ENCODE data around the gene FAM20A. TPM values are rescaled to one million over a fixed set of nuclear protein-coding genes. Genes with fewer than 3 reads are reported as not detected.

Gene FAM20A
- total RNA-seq, 1 experiment from 2014 or later: 0.34 TPM

DNA sequence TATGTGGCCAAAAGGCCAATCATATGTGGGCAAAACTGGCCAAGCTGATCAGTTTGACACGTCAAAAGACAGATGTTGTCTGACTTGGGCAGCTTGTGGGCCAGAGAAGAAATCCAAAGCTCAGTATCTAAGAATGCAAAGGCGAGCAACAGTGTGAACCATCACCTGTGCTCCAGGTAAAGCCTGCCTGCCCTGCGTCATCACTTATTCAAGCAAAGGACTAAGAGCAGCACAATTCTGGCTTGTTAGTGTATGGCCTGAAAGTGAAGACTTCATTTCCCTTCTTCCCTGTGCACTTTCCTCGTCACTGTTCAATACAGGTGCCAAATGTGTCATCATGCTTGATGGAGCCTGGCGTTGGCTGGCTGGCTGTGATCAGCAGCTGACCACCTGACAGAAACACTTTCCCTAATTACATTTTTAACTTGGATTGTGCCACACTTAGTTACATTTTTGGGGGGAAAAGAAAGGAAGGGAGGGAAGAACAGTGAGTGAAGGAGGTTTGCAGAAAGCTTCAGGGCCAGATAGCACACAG lies 4.7 kb downstream of the FAM20A start:
- Mint-ChIP-seq H3K36me3 (ENCODE audit: insufficient read depth, unreplicated experiment) (no peaks in the 10 kb centered on the region), H3K4me3 (ENCODE audit: unreplicated experiment) (no peak overlapping the region), H3K27me3 (ENCODE audit: insufficient read depth, unreplicated experiment) (peaks cover 3% of the 10 kb centered on the region), H3K9me3 (ENCODE audit: unreplicated experiment) (no peaks in the 10 kb centered on the region), H3K27ac (ENCODE audit: unreplicated experiment) (no peak overlapping the region), H3K4me1 (ENCODE audit: low read depth, unreplicated experiment) (peaks cover 15% of the 10 kb centered on the region)
- ChIA-PET POLR2A (no interaction called here), CTCF (no interaction called here)
- TF ChIP-seq, protein P1, sequence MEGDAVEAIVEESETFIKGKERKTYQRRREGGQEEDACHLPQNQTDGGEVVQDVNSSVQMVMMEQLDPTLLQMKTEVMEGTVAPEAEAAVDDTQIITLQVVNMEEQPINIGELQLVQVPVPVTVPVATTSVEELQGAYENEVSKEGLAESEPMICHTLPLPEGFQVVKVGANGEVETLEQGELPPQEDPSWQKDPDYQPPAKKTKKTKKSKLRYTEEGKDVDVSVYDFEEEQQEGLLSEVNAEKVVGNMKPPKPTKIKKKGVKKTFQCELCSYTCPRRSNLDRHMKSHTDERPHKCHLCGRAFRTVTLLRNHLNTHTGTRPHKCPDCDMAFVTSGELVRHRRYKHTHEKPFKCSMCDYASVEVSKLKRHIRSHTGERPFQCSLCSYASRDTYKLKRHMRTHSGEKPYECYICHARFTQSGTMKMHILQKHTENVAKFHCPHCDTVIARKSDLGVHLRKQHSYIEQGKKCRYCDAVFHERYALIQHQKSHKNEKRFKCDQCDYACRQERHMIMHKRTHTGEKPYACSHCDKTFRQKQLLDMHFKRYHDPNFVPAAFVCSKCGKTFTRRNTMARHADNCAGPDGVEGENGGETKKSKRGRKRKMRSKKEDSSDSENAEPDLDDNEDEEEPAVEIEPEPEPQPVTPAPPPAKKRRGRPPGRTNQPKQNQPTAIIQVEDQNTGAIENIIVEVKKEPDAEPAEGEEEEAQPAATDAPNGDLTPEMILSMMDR (IDR thresholded peaks at IDR 0.05; ENCODE audit: insufficient read depth in 1 of 2, low read depth in 1 of 2, low read length in 1 of 2, severe bottlenecking in 1 of 2, unreplicated experiment in 1 of 2): no peak
- peaks cover 15% of the 10 kb centered on the region for H3K4me1 ChIP-seq
- no peak for DNase-seq
- H3K9me3 ChIP-seq: no peaks in the 10 kb centered on the region
- no peaks in the 10 kb centered on the region for H3K27me3 ChIP-seq (replicated peaks; ENCODE audit: control insufficient read depth, insufficient read depth, low read length)
- H3K36me3 ChIP-seq (ENCODE audit: control insufficient read depth, insufficient read depth, low read length): no peaks in the 10 kb centered on the region
- intact Hi-C loops (cut with micrococcal nuclease; ENCODE audit: unreplicated experiment): no loop called here
- BruUV-seq (replicated peaks): no TSS peak
- H3K4me3 ChIP-seq (ENCODE audit: low read depth, low read length): no peak overlapping the region

DNA sequence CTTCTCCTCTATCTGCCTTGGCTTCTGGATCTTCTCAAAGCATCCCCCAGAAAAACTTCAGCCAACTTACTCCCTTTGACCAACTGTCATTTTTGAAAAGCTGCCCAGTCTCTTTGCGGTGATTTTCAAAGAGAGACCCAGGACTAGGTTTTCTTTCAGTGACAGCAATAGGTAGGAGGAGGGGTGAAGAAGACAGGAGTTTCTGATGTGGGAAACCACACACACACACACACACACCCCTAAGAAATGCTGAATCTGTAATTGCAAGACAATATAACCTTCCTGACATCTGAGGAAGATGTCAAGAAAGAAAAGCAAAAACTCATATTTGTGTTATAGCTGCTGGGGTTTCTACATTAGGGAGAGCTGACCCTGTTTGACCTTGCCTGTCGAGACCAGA lies 5.2 kb downstream of the FAM20A start:
- Histone ChIP-seq H3K27me3 (replicated peaks; ENCODE audit: control insufficient read depth, insufficient read depth, low read length) (no peaks in the 10 kb centered on the region), H3K9me3 (no peaks in the 10 kb centered on the region), H3K4me1 (peaks cover 15% of the 10 kb centered on the region), H3K4me3 (ENCODE audit: low read depth, low read length) (no peak overlapping the region), H3K36me3 (ENCODE audit: control insufficient read depth, insufficient read depth, low read length) (no peaks in the 10 kb centered on the region)
- TF ChIP-seq, protein P1 (IDR thresholded peaks at IDR 0.05; ENCODE audit: insufficient read depth in 1 of 2, low read depth in 1 of 2, low read length in 1 of 2, severe bottlenecking in 1 of 2, unreplicated experiment in 1 of 2): no peak
- intact Hi-C loops (cut with micrococcal nuclease; ENCODE audit: unreplicated experiment): no loop called here
- Mint-ChIP-seq H3K9me3 (ENCODE audit: unreplicated experiment) (no peaks in the 10 kb centered on the region), H3K36me3 (ENCODE audit: insufficient read depth, unreplicated experiment) (no peaks in the 10 kb centered on the region), H3K4me1 (ENCODE audit: low read depth, unreplicated experiment) (peaks cover 15% of the 10 kb centered on the region), H3K4me3 (ENCODE audit: unreplicated experiment) (no peak overlapping the region), H3K27me3 (ENCODE audit: insufficient read depth, unreplicated experiment) (peaks cover 3% of the 10 kb centered on the region), H3K27ac (ENCODE audit: unreplicated experiment) (no peak overlapping the region)
- POLR2A ChIA-PET: no interaction called here
- DNase-seq: no peak
- CTCF ChIA-PET: no interaction called here
- no TSS peak for BruUV-seq (replicated peaks)

DNA sequence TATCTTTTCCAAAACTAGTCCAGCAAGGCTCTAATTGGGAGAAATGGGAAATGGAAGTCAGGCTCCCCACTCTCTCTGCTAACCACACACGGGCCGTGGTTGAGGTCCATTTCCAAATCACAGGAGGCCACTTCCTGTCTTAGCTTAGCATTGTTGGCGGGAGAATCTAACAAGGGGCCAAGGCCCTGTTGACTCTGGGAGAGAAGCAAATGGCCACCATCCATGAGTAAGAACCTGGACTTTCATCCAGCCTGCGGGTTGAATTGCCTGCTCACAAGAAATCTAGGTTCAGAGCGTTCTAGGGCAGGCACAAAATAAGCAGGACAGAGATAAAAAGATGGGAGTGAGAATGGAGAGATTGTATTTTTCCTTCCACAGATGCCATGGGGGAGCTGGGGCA lies 5.7 kb downstream of the FAM20A start:
- H3K9me3 Mint-ChIP-seq (ENCODE audit: unreplicated experiment): no peaks in the 10 kb centered on the region
- POLR2A ChIA-PET: no interaction called here
- H3K36me3 ChIP-seq (ENCODE audit: control insufficient read depth, insufficient read depth, low read length): no peaks in the 10 kb centered on the region
- intact Hi-C loops (cut with micrococcal nuclease; ENCODE audit: unreplicated experiment): no loop called here
- TF ChIP-seq, protein P1 (IDR thresholded peaks at IDR 0.05; ENCODE audit: insufficient read depth in 1 of 2, low read depth in 1 of 2, low read length in 1 of 2, severe bottlenecking in 1 of 2, unreplicated experiment in 1 of 2): no peak
- BruUV-seq (replicated peaks): no TSS peak
- H3K4me3 ChIP-seq (ENCODE audit: low read depth, low read length): no peak overlapping the region
- H3K4me1 ChIP-seq: peaks cover 15% of the 10 kb centered on the region
- no peak overlapping the region for H3K27ac Mint-ChIP-seq (ENCODE audit: unreplicated experiment)
- no peak overlapping the region for H3K4me3 Mint-ChIP-seq (ENCODE audit: unreplicated experiment)
- peaks cover 15% of the 10 kb centered on the region for H3K4me1 Mint-ChIP-seq (ENCODE audit: low read depth, unreplicated experiment)
- no peaks in the 10 kb centered on the region for H3K27me3 ChIP-seq (replicated peaks; ENCODE audit: control insufficient read depth, insufficient read depth, low read length)
- no peak for DNase-seq
- H3K36me3 Mint-ChIP-seq (ENCODE audit: insufficient read depth, unreplicated experiment): no peaks in the 10 kb centered on the region
- peaks cover 3% of the 10 kb centered on the region for H3K27me3 Mint-ChIP-seq (ENCODE audit: insufficient read depth, unreplicated experiment)
- no peaks in the 10 kb centered on the region for H3K9me3 ChIP-seq
- CTCF ChIA-PET: no interaction called here

All from Caco-2 (cell line).